ENCODE measurements around the gene C8G.

Gene C8G

DNA sequence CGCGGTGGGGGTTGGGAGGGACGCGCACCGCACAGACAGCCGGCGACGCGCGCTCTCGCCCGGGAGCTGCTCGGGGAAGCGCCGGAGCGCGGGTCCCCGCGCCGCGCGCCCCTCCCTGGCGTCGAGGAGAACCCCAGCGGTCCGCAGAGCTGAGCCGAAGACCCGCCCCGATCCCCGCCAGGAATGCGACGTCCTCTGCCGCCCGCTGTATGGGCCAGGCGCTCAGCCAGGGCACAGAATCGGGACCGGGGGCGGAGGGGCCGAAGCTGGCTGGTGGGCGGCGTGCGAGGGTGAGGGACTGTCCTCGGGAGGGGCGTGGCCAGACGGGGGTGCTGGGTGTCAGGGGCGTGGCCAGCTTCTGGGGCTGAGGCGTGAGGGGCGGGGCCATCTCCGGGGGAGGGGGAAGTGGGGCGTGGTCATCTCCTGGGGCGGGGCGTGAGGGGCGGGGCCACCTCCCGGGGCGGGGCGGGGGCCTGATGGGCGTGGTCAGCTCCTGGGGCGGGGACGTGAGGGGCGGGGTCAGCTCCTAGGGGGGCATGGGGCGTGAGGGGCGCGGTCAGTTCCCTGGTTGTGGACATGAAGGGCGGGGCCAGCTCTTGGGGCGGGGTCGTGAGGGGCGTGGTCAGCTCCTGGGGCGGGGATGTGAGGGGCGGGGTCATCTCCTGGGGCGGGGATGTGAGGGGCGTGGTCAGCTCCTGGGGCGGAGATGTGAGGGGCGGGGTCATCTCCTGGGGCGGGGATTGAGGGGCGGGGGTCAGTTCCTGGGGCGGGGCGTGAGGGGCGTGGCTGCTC is 33.2 kb downstream of the C8G start:
- Histone ChIP-seq H3K9ac (no peak overlapping the region), H3K27me3 (ENCODE audit: insufficient read depth, low read depth) (peaks cover 42% of the 10 kb centered on the region), H3K4me3 (IDR thresholded peaks at IDR 0.05; ENCODE audit: insufficient read depth, low read depth, low read length) (no peak overlapping the region), H3K27ac (no peak overlapping the region), H4K20me1 (ENCODE audit: insufficient read depth) (no peaks in the 10 kb centered on the region), H2AFZ (ENCODE audit: low read depth) (no peak overlapping the region), H3K36me3 (ENCODE audit: insufficient read depth) (no peaks in the 10 kb centered on the region), H3K4me2 (no peak overlapping the region), H3K79me2 (ENCODE audit: insufficient read depth, low read depth) (no peaks in the 10 kb centered on the region), H3K4me1 (ENCODE audit: low read depth, poor library complexity, severe bottlenecking) (no peaks in the 10 kb centered on the region)
- TF ChIP-seq, protein P1, sequence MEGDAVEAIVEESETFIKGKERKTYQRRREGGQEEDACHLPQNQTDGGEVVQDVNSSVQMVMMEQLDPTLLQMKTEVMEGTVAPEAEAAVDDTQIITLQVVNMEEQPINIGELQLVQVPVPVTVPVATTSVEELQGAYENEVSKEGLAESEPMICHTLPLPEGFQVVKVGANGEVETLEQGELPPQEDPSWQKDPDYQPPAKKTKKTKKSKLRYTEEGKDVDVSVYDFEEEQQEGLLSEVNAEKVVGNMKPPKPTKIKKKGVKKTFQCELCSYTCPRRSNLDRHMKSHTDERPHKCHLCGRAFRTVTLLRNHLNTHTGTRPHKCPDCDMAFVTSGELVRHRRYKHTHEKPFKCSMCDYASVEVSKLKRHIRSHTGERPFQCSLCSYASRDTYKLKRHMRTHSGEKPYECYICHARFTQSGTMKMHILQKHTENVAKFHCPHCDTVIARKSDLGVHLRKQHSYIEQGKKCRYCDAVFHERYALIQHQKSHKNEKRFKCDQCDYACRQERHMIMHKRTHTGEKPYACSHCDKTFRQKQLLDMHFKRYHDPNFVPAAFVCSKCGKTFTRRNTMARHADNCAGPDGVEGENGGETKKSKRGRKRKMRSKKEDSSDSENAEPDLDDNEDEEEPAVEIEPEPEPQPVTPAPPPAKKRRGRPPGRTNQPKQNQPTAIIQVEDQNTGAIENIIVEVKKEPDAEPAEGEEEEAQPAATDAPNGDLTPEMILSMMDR (conservative IDR thresholded peaks at IDR 0.05; ENCODE audit: low read depth, low read length): no peak

DNA sequence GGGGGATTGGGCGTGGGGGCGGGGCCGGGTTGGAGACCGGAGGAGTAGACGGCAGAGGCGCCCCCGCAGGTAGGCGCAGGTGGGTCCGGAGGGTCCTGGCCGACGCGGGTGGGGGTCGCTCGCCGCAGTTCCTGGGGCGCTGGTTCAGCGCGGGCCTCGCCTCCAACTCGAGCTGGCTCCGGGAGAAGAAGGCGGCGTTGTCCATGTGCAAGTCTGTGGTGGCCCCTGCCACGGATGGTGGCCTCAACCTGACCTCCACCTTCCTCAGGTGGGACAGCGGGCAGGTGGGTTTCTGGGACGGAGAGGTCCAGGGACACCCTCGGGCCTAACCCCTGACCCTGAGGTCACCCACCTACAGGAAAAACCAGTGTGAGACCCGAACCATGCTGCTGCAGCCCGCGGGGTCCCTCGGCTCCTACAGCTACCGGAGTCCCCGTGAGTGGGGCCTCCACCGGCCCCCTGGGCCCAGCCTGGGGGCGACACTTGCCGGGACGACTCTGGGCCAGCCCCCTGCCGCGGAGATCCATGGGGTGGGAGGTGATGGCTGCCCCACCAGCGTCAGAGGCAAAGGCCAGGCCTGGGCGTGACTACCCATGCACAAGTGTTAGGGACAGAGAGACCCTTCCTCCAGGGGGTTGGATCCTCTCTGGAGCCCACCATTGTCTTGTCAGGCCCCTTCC is 34.0 kb downstream of the C8G start:
- Histone ChIP-seq H4K20me1 (ENCODE audit: insufficient read depth) (no peaks in the 10 kb centered on the region), H3K27me3 (ENCODE audit: insufficient read depth, low read depth) (peaks cover 43% of the 10 kb centered on the region), H3K4me2 (no peak overlapping the region), H3K79me2 (ENCODE audit: insufficient read depth, low read depth) (no peaks in the 10 kb centered on the region), H3K4me1 (ENCODE audit: low read depth, poor library complexity, severe bottlenecking) (no peaks in the 10 kb centered on the region), H3K27ac (no peak overlapping the region), H3K36me3 (ENCODE audit: insufficient read depth) (no peaks in the 10 kb centered on the region), H2AFZ (ENCODE audit: low read depth) (no peak overlapping the region), H3K4me3 (IDR thresholded peaks at IDR 0.05; ENCODE audit: insufficient read depth, low read depth, low read length) (no peak overlapping the region), H3K9ac (no peak overlapping the region)
- TF ChIP-seq, protein P1 (conservative IDR thresholded peaks at IDR 0.05; ENCODE audit: low read depth, low read length): no peak

DNA sequence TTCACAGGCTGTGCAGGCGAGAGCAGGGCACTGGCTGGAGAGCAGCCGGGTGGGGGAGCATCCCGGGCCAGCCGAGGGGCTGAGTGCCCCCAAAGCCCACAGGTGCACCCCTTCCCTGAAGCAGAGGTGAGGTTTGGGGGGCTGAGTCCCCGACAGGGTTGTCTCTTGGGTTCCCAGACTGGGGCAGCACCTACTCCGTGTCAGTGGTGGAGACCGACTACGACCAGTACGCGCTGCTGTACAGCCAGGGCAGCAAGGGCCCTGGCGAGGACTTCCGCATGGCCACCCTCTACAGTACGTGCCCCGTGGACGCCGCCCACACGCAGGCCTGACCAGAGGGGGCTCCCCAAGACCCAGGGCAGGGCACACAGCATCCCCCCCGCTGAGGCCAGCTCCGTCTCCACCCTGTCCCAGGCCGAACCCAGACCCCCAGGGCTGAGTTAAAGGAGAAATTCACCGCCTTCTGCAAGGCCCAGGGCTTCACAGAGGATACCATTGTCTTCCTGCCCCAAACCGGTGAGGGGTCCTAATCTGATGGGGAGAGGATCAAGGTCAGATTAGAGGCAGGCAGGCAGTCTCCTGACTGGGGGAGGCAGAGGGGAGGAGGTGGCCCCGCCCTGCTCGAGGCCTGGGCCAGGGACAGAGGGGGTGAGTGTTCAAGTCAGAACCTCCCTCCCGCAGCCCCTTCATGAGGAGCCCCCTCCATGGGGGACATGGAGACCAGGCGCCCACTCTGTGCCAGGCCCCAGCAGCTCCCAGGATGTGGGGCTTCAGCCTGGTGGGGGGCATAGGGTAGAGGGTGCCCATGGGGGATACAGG is 34.9 kb downstream of the C8G start:
- Histone ChIP-seq H3K4me2 (no peak overlapping the region), H3K36me3 (ENCODE audit: insufficient read depth) (no peaks in the 10 kb centered on the region), H3K27me3 (ENCODE audit: insufficient read depth, low read depth) (peaks cover 43% of the 10 kb centered on the region), H2AFZ (ENCODE audit: low read depth) (no peak overlapping the region), H3K4me3 (IDR thresholded peaks at IDR 0.05; ENCODE audit: insufficient read depth, low read depth, low read length) (no peak overlapping the region), H3K9ac (no peak overlapping the region), H3K79me2 (ENCODE audit: insufficient read depth, low read depth) (no peaks in the 10 kb centered on the region), H4K20me1 (ENCODE audit: insufficient read depth) (no peaks in the 10 kb centered on the region), H3K27ac (no peak overlapping the region), H3K4me1 (ENCODE audit: low read depth, poor library complexity, severe bottlenecking) (no peaks in the 10 kb centered on the region)
- TF ChIP-seq, protein P1 (conservative IDR thresholded peaks at IDR 0.05; ENCODE audit: low read depth, low read length): no peak

DNA sequence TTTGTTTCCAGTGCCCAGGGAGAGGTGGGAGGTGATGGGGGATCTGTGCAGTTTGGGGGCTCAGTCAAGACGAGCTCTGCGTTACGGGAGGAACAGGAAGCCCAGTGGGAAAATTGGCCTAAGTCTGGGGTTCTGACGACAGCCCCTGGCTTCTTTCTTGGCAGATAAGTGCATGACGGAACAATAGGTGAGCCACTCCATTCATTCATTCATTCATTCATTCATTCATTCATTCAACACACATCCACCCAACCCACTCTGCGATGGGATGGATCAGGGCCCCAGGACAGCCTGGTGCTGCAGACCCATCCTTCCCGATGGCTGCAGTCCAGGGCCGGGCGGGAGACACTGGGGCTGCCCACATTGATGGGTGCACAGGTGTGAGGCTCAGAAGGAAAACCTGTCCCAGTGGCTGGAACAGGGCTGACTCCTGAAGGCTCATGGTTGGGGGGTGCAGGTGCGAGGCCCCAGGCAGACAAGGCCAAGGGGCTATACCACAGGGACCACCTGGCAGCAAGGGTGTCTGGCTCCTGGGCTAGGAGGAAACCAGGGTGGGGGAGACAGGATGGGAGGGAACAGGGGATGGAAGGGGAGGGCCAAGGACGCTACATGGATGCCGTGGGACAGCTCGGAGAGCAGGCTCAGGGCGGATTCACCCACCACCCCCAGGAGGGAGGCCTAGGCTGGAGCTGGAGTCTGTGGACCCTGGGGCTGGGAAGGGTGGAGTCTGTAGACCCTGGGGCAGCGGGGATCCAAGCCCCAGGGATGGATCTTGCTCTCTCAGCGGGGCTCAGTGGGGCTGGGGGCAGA is 35.8 kb downstream of the C8G start:
- Histone ChIP-seq H2AFZ (ENCODE audit: low read depth) (no peak overlapping the region), H3K27ac (no peak overlapping the region), H3K4me3 (IDR thresholded peaks at IDR 0.05; ENCODE audit: insufficient read depth, low read depth, low read length) (no peak overlapping the region), H3K27me3 (ENCODE audit: insufficient read depth, low read depth) (peaks cover 42% of the 10 kb centered on the region), H3K4me1 (ENCODE audit: low read depth, poor library complexity, severe bottlenecking) (no peaks in the 10 kb centered on the region), H4K20me1 (ENCODE audit: insufficient read depth) (no peaks in the 10 kb centered on the region), H3K9ac (no peak overlapping the region), H3K79me2 (ENCODE audit: insufficient read depth, low read depth) (no peaks in the 10 kb centered on the region), H3K4me2 (no peak overlapping the region), H3K36me3 (ENCODE audit: insufficient read depth) (no peaks in the 10 kb centered on the region)
- TF ChIP-seq, protein P1 (conservative IDR thresholded peaks at IDR 0.05; ENCODE audit: low read depth, low read length): no peak
